ENCODE results near the gene C17orf58. TPM values are rescaled to one million over a fixed set of nuclear protein-coding genes. Genes with fewer than 3 reads are reported as not detected.

The C17orf58 gene
- total RNA-seq, 1 donor from 2014 or later, result 8.5 TPM

DNA sequence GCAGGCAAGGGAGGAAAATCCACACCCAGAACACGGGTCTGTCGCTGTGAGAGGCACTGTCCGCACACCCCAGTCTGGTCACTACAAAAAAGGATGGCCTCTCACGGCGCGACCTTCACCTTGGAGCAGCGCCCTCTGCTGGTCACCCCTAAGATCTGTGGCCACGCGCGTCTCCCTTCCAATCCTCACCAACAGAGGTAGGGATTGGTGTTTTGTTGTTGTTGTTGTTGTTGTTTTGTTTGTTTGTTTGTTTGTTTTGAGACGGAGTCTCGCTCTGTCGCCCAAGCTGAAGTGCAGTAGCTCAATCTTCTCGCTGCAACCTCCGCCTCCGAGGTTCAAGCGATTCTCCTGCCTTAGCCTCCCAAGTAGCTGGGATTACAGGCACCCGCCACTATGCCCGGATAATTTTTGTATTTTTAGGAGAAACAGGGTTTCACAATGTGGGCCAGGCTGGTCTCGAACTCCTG lies 15.0 kb upstream of the C17orf58 start:
- Histone ChIP-seq H3K79me2 (ENCODE audit: insufficient read depth, low read length) (no peaks in the 10 kb centered on the region), H3K27ac (ENCODE audit: low read depth, low read length) (no peak overlapping the region), H4K20me1 (ENCODE audit: insufficient read depth, low read length) (no peaks in the 10 kb centered on the region), H3K36me3 (ENCODE audit: insufficient read depth, low read length) (no peaks in the 10 kb centered on the region), H2AFZ (ENCODE audit: low read depth, low read length) (no peak overlapping the region), H3K27me3 (ENCODE audit: insufficient read depth, low read length) (no peaks in the 10 kb centered on the region), H3K9me3 (ENCODE audit: insufficient read depth, low read depth, low read length) (no peaks in the 10 kb centered on the region), H3K4me1 (ENCODE audit: insufficient read depth, low read length) (no peaks in the 10 kb centered on the region), H3K9ac (ENCODE audit: low read length) (no peak overlapping the region), H3K4me2 (ENCODE audit: low read length) (no peak overlapping the region), H3K4me3 (ENCODE audit: insufficient read depth, low read depth, low read length) (no peak overlapping the region)
- H3K36me3 Mint-ChIP-seq (ENCODE audit: low read depth, unreplicated experiment), result no peaks in the 10 kb centered on the region
- peaks cover 15% of the 10 kb centered on the region for H3K27me3 Mint-ChIP-seq (ENCODE audit: low read depth, unreplicated experiment)
- H3K9me3 Mint-ChIP-seq (ENCODE audit: unreplicated experiment), result no peaks in the 10 kb centered on the region
- H3K4me1 Mint-ChIP-seq (ENCODE audit: low read depth, unreplicated experiment), result no peaks in the 10 kb centered on the region
- FAIRE-seq (no peak), DNase-seq (ENCODE audit: low read depth) (no peak)
- H3K4me3 Mint-ChIP-seq (ENCODE audit: unreplicated experiment), result no peak overlapping the region
- H3K27ac Mint-ChIP-seq (ENCODE audit: unreplicated experiment), result no peak overlapping the region
- TF ChIP-seq, protein P1, sequence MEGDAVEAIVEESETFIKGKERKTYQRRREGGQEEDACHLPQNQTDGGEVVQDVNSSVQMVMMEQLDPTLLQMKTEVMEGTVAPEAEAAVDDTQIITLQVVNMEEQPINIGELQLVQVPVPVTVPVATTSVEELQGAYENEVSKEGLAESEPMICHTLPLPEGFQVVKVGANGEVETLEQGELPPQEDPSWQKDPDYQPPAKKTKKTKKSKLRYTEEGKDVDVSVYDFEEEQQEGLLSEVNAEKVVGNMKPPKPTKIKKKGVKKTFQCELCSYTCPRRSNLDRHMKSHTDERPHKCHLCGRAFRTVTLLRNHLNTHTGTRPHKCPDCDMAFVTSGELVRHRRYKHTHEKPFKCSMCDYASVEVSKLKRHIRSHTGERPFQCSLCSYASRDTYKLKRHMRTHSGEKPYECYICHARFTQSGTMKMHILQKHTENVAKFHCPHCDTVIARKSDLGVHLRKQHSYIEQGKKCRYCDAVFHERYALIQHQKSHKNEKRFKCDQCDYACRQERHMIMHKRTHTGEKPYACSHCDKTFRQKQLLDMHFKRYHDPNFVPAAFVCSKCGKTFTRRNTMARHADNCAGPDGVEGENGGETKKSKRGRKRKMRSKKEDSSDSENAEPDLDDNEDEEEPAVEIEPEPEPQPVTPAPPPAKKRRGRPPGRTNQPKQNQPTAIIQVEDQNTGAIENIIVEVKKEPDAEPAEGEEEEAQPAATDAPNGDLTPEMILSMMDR (IDR thresholded peaks at IDR 0.05; ENCODE audit: insufficient read depth, low read depth, low read length), result peak; percentile 35
- no peak for TF ChIP-seq EZH2 (IDR thresholded peaks at IDR 0.05; ENCODE audit: insufficient read depth, low read length)

DNA sequence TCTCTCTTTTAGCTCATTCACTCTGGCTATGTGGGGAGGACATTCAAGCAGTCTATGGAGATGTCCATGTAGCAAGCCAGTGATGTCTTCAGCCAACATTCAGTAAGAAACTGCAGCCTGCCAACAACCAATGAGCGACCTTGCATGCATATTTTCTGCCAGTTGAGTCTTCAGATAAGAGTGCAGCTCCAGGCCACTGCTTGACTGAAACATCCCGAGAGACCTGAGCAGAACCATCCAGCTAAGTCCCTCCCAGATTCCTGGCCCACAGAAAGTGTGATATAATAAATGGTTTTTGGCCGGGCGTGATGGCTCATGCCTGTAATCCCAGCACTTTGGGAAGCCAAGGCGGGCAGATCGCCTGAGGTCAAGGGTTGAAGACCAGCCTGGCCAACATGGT lies 10.5 kb upstream of the C17orf58 start:
- no peaks in the 10 kb centered on the region for H3K36me3 ChIP-seq (ENCODE audit: insufficient read depth, low read length)
- no peak overlapping the region for H3K9ac ChIP-seq (ENCODE audit: low read length)
- no peak overlapping the region for H2AFZ ChIP-seq (ENCODE audit: low read depth, low read length)
- H3K4me3 ChIP-seq (ENCODE audit: insufficient read depth, low read depth, low read length), result no peak overlapping the region
- no peaks in the 10 kb centered on the region for H3K4me1 Mint-ChIP-seq (ENCODE audit: low read depth, unreplicated experiment)
- no peaks in the 10 kb centered on the region for H4K20me1 ChIP-seq (ENCODE audit: insufficient read depth, low read length)
- DNase-seq (ENCODE audit: low read depth), result no peak
- H3K4me3 Mint-ChIP-seq (ENCODE audit: unreplicated experiment), result no peak overlapping the region
- H3K4me1 ChIP-seq (ENCODE audit: insufficient read depth, low read length), result no peaks in the 10 kb centered on the region
- H3K27me3 Mint-ChIP-seq (ENCODE audit: low read depth, unreplicated experiment), result peaks cover 5% of the 10 kb centered on the region
- H3K4me2 ChIP-seq (ENCODE audit: low read length), result no peak overlapping the region
- H3K27ac ChIP-seq (ENCODE audit: low read depth, low read length), result no peak overlapping the region
- no peaks in the 10 kb centered on the region for H3K79me2 ChIP-seq (ENCODE audit: insufficient read depth, low read length)
- TF ChIP-seq, protein P1 (IDR thresholded peaks at IDR 0.05; ENCODE audit: insufficient read depth, low read depth, low read length), result no peak
- TF ChIP-seq EZH2 (IDR thresholded peaks at IDR 0.05; ENCODE audit: insufficient read depth, low read length), result no peak
- FAIRE-seq, result no peak
- no peaks in the 10 kb centered on the region for H3K27me3 ChIP-seq (ENCODE audit: insufficient read depth, low read length)
- no peaks in the 10 kb centered on the region for H3K36me3 Mint-ChIP-seq (ENCODE audit: low read depth, unreplicated experiment)
- no peaks in the 10 kb centered on the region for H3K9me3 ChIP-seq (ENCODE audit: insufficient read depth, low read depth, low read length)
- H3K27ac Mint-ChIP-seq (ENCODE audit: unreplicated experiment), result no peak overlapping the region
- H3K9me3 Mint-ChIP-seq (ENCODE audit: unreplicated experiment), result no peaks in the 10 kb centered on the region

DNA sequence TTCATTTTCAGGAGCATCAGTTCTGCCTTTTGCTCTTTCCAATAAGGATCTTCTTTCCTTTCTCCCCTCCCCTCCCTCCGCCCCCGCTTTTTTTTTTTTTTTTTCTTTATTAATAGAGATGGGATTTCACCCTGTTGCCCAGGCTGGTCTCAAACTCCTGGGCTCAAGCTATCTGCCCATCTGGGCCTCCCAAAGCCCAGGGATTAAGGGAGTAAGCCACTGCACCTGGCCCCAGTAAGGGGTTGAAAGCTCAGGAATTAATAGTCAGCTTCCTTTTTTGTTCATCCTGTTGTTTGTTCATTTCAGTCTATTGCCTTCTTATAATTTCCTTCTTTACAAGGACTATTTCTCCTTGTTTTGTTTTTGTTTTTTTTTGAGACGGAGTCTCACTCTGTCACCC lies 7.9 kb upstream of the C17orf58 start:
- H3K4me1 Mint-ChIP-seq (ENCODE audit: low read depth, unreplicated experiment), result peaks cover 3% of the 10 kb centered on the region

More for the DNA sequence above, 7.9 kb upstream of the C17orf58 start:
- Mint-ChIP-seq H3K27ac (ENCODE audit: unreplicated experiment) (no peak overlapping the region), H3K27me3 (ENCODE audit: low read depth, unreplicated experiment) (peaks cover 3% of the 10 kb centered on the region), H3K9me3 (ENCODE audit: unreplicated experiment) (no peaks in the 10 kb centered on the region), H3K36me3 (ENCODE audit: low read depth, unreplicated experiment) (no peaks in the 10 kb centered on the region), H3K4me3 (ENCODE audit: unreplicated experiment) (no peak overlapping the region)
- H3K9me3 ChIP-seq (ENCODE audit: insufficient read depth, low read depth, low read length), result no peaks in the 10 kb centered on the region
- H3K36me3 ChIP-seq (ENCODE audit: insufficient read depth, low read length), result no peaks in the 10 kb centered on the region
- no peaks in the 10 kb centered on the region for H3K79me2 ChIP-seq (ENCODE audit: insufficient read depth, low read length)
- H3K4me3 ChIP-seq (ENCODE audit: insufficient read depth, low read depth, low read length), result no peak overlapping the region
- no peaks in the 10 kb centered on the region for H4K20me1 ChIP-seq (ENCODE audit: insufficient read depth, low read length)
- DNase-seq (ENCODE audit: low read depth) (no peak), FAIRE-seq (no peak)
- no peak for TF ChIP-seq EZH2 (IDR thresholded peaks at IDR 0.05; ENCODE audit: insufficient read depth, low read length)
- TF ChIP-seq, protein P1 (IDR thresholded peaks at IDR 0.05; ENCODE audit: insufficient read depth, low read depth, low read length), result no peak
- no peak overlapping the region for H2AFZ ChIP-seq (ENCODE audit: low read depth, low read length)
- no peak overlapping the region for H3K4me2 ChIP-seq (ENCODE audit: low read length)
- H3K27me3 ChIP-seq (ENCODE audit: insufficient read depth, low read length), result no peaks in the 10 kb centered on the region
- no peaks in the 10 kb centered on the region for H3K4me1 ChIP-seq (ENCODE audit: insufficient read depth, low read length)
- no peak overlapping the region for H3K9ac ChIP-seq (ENCODE audit: low read length)
- H3K27ac ChIP-seq (ENCODE audit: low read depth, low read length), result no peak overlapping the region
